NCI-H128 (cell line): Measurements from ENCODE around the gene CCL25.
A peak's percentile ranks its signal among the peaks of the same experiment; 100 is the strongest.
"Not testable (repeated sequence)": the region's sequence is repeated elsewhere in the genome, so short reads cannot be mapped to it uniquely, and the experiment has no call there.

ENCODE experiments used
- DNase-seq: peaks from one replicate; lab custom pipeline; 2025; ENCODE audit not compliant: unreplicated experiment; lab: John Stamatoyannopoulos, UW

Gene CCL25

GRCh38 chr19:8052464-8052859 is at the start of gene CCL25:
CCL25 (plus strand) TSS chr19:8052760; CDS start chr19:8053050, 290 bp downstream.
- no peak for DNase-seq

DNA sequence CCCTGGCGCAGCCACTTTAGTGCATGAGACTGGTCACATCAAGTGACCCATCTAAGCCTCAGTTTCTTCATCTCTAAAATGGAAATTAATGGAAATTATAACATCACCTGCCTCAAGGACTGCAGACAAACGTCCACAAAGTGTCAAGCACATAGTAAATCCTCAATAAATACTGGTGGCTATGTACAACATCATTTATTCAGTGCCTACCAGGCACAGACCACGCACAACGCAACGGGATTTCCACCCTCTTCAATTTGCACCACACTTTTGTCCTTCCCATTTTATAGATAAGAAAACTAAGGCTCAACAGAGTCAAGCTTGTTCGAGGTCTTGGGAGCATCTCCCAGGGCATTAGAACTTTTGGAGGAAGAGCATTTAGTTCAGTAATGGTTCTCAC is 48.6 kb upstream of the CCL25 start:
- no peak for DNase-seq

DNA sequence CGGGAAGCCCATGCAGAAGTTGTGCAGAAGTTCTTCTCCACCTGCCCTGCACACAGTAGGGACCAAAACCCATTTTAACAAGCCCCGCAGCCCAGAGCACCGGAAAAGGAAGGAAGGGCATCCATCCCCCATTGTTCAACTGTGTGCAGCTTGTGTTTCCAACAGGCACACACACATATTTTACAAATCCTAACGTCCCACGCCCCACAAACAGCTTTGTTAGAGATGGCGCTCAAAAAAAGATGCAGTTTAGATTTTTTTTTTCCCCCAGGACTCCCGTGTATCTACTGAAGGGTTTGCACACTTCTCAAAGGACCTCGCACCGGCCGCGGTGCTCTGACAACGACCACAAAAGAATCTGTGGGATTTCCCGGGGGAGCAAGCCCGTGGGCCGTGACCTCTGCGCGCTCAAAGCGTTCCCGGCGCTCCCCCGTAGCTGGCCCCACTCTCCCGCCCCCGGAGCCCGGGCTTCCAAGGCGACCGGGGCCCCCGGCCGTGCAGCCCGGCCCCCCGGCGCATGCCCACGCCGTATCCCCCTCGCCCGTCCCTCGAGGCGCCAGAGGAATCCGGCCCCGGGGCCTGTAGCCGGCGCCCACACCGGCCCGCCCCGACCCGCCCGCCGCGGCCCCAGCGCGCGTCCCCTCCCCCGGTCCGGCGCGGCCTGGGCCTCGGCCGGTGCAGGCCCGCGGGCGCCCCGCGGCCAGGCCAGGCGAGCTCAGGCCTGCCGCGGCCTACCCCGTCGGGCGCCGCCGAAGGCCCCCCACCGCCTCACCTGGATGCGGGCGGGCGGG is 47.6 kb upstream of the CCL25 start:
- DNase-seq: no peak

- DNase-seq: peak; percentile 81
Observed at GRCh38 chr19:8005534-8006256, 46.9 kb upstream of the CCL25 start, which contains the start of gene ELAVL1. ELAVL1 (minus strand) TSS chr19:8005641; CDS start chr19:7991815, 13,826 bp downstream.

GRCh38 chr19:8017808-8018207 is 34.8 kb upstream of the CCL25 start:
- DNase-seq: no peak

GRCh38 chr19:8020681-8021080 is 31.9 kb upstream of the CCL25 start:
- no peak for DNase-seq

GRCh38 chr19:8021374-8021773 is 31.2 kb upstream of the CCL25 start:
- DNase-seq: no peak

GRCh38 chr19:8022275-8022674 is 30.3 kb upstream of the CCL25 start:
- no peak for DNase-seq

DNA sequence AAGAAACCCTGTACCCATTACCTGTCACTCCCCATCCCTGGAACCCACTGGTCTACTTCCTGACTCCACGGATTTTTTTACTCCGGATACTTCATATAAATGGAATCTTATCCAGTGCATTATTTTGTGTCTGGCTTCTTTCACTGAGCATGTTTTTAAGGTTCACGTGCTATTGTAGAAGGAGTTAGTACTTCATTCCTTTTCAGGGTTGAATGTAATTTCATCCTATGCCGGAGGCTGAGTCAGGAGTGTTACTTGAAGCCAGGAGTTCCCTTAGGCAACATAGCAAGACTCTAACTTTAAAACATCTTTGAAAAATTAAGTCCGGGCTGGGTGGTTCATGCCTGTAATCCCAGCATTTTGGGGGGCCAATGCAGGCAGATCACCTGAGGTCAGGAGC is 29.2 kb upstream of the CCL25 start:
- no peak for DNase-seq

DNA sequence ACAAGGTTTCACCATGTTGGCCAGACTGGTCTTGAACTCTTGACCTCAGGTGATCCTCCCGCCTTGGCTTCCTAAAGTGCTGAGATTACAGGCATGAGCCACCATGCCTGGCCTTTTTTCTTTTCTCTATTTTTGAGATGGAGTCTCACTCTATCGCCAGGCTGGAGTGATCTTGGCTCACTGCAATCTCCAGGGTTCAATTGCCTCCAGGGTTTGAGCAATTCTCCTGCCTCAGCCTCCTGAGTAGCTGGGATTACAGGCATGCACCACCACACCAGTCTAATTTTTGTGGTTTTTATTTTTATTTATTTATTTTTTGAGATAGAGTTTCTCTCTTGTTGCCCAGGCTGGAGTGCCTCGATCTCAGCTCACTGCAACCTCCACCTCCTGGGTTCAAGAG is 28.3 kb upstream of the CCL25 start:
- DNase-seq: not testable (repeated sequence)

- DNase-seq: no peak
Observed at GRCh38 chr19:8025316-8025715, 27.2 kb upstream of the CCL25 start.

DNA sequence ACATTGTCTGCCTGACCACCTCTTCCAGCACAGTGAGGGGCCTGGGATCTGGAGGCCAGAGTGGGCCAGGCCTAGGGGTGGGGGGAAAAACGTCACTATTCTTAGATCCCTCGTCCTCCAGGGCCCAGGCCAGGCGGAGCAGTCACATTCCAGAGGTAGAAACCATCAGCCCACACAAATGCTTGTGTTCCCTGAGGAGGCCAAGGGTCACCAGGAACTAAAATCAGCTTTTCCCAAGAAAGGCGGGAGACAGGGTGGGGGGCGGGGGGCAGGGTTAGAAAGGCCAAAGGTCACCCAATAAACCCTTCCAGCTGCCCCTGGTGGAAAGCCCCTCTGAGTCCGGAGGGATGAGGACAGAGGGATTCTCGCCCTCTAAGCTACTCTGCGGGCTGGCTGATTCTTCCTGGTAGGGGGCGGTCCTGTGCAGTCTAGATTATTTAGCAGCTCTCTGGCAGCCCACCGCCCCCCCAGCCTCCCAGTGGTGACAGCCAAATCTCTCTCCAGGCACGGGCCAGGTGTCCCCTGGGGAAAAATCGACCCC is 23.5 kb upstream of the CCL25 start:
- DNase-seq: no peak

DNA sequence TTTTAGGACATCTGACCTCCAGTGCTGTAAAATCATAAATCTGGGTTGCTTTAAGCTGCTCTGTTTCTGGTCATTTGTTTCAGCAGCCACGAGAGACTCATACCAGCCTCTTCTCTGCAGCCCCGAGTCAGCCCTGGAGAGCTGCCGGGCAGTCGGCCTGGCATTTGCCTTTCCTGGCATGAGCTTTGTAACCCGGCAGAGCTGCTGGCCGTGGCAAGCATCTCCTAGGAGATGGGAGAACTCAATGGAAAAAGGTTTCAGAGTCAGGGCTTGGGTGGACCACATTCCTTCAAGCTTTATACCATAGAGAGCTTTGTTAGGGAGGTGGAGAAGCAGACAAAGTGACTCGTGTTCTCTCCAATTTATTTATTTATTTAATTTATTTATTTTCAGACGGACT is 21.6 kb upstream of the CCL25 start:
- no peak for DNase-seq

DNA sequence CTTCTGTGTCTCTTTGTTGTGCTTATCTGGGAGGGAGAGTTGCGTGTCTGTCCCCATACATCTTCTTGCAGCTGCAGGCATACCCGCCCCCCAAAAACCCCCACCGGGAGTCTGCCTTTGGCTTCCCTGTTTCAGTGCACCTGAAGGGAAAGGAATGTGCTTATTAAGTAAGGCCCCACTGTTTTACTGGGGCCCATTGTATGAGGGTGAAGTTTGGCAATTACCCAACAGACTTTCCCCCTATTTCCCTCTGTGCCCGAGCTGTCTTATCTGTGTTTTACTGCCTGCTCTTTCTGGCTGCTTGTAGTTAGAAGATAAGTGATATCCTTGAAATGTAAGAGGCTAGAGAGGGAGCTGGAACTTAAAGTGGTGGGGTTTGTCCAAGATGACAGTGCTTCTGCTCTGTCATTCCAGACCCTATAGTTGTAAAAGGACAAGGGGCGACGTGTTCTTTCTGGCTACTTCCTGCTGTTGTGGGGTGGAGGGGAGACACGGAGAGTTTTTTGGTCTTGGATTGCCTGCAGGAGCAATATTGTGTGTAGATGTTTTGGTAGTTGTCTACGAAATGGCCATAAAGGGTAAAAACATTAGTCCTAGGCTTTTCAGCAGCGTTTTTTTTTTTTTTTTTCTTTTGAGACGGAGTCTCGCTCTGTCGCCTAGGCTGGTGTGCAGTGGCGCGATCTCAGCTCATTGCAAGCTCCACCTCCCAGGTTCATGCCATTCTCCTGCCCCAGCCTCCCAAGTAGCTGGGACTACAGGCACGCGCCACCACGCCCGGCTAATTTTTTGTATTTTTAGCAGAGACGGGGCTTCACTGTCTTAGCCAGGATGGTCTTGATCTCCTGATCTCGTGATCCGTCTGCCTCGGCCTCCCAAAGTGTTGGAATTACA is 19.0 kb upstream of the CCL25 start:
- not testable (repeated sequence) for DNase-seq

DNA sequence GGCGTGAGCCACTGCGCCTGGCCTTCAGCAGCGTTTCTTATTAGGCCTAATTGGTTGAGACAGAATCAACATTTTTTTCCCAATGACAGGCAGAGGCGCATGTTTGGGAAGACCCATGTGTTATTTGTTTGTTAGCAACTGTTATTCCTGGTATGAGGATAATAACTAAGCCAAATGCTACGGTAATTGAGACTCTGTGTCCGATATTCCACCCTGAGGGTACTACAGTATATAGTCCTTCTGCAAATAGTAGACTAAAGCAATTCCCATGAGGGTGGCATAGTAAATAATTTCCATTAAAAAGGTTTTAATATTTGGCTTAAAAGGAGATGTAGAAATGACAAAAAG is 18.4 kb upstream of the CCL25 start:
- no peak for DNase-seq

- peak; percentile 16 for DNase-seq
Observed at GRCh38 chr19:8036434-8037099, 16.0 kb upstream of the CCL25 start.

GRCh38 chr19:8038815-8039214 is 13.7 kb upstream of the CCL25 start:
- no peak for DNase-seq

DNA sequence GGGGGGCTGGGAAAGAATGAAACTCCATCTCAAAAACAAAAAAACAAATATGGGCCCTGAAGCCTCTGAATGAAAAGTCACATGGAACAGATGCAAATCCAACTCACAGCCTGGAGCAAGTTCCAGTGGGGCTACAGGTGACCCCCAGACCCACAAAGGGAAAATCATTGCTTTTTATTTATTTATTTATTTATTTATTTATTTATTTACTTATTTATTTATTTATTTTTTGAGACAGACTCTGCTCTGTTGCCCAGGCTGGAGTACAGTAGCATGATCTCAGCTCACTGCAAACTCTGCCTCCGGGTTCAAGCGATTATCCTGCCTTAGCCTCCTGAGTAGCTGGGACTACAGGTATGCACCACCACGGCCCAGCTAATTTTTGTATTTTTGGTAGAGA is 13.3 kb upstream of the CCL25 start:
- DNase-seq: no peak

GRCh38 chr19:8041531-8041931 is 11.0 kb upstream of the CCL25 start:
- DNase-seq: no peak

DNA sequence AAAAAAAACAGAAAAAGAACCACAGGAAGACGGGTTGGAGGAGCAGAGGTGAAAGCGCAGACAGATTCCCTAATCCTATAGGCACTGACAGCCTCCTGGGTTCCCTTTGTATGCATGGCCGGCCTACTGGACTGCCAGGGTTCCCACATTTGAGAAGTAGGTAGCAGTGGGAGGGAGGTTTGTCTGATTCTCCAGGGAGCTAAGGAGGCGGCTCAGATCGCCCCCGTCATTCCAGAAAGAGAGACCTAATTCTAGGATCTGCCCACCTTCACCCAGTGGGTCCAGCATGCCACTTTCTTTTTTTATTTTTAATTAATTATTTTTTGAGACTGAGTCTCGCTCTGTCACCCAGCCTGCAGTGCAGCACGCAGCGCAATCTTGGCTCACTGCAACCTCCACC is 9.7 kb upstream of the CCL25 start:
- no peak for DNase-seq

- DNase-seq: no peak
Observed at GRCh38 chr19:8044018-8044417, 8.5 kb upstream of the CCL25 start.
